ENCODE data around the gene NBL1. TPM values are rescaled to one million over a fixed set of nuclear protein-coding genes. Genes with fewer than 3 reads are reported as not detected.

The NBL1 gene
- total RNA-seq, 1 donor from 2014 or later = 2.4 TPM

- Histone ChIP-seq H3K27ac (no peak overlapping the region), H3K79me2 (ENCODE audit: low read depth) (no peaks in the 10 kb centered on the region), H3K9ac (no peak overlapping the region), H3K4me3 (peak overlapping the region; percentile 62), H4K20me1 (ENCODE audit: low read depth) (peaks cover 10% of the 10 kb centered on the region), H3K4me2 (peak overlapping the region; percentile 95), H3F3A (ENCODE audit: low read depth) (peaks cover 51% of the 10 kb centered on the region), H3K27me3 (peaks cover 69% of the 10 kb centered on the region), H3K4me1 (peaks cover 32% of the 10 kb centered on the region), H2AFZ (replicated peaks) (peak overlapping the region; percentile 73), H3K9me3 (ENCODE audit: low read depth) (no peaks in the 10 kb centered on the region), H3K36me3 (no peaks in the 10 kb centered on the region)
- TF ChIP-seq EZH2 (IDR thresholded peaks at IDR 0.05) = no peak
- no peak for TF ChIP-seq EZH2phosphoT487 (IDR thresholded peaks at IDR 0.05)
- no peak for TF ChIP-seq CTCF (IDR thresholded peaks at IDR 0.05)
- Mint-ChIP-seq H3K4me1 (peaks cover 29% of the 10 kb centered on the region), H3K4me3 (no peak overlapping the region), H3K27ac (no peak overlapping the region), H3K9me3 (no peaks in the 10 kb centered on the region), H3K36me3 (no peaks in the 10 kb centered on the region), H3K27me3 (ENCODE audit: insufficient read depth, low read depth) (peaks cover 31% of the 10 kb centered on the region)
- DNase-seq (ENCODE audit: low spot score) = peak; percentile 53
These were observed 227 bp downstream of the NBL1 start for GRCh38 chr1:19644395-19644680.

DNA sequence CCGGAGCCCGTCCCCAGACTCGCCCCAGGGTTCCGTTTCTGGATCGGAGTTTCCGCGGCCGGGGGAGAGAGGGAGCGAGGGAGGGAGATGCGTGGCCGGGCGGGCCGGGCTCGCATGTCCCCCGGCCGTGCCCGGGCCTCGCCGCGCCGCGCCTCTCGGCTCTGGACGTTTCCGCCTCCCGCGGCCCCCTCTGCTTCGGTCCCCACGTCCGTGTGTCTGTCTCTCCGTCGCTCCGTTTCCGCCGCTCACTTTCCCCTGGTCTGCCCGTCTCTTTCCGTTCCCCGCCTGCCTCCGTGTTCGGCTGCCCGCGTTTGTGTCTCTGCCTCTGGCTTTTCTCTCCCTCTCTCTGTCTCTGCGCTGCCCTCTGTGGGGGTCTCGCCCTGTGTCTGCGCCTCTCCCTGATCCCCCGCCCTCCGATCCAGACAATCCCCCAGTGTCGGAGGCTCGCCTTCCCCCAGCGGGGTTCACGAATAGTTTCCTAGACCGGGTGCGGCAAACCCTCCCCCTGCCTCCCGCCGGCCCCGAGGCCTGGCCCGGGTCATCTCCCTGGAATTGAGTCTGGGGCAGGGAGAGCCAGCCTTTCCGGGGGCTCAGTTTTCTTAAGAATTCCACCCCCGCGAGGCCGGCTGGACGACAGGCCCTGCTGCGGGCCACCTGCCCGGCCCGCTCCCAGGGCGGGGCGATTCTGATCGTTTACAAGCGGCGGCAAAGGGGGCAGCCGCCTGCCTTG lies 735 bp downstream of the NBL1 start:
- H3K4me2 ChIP-seq = peak overlapping the region; percentile 95
- TF ChIP-seq EZH2phosphoT487 (IDR thresholded peaks at IDR 0.05) (peak; percentile 87), EZH2 (IDR thresholded peaks at IDR 0.05) (peak; percentile 96), CTCF (IDR thresholded peaks at IDR 0.05) (no peak)
- no peak overlapping the region for H3K9ac ChIP-seq
- peaks cover 69% of the 10 kb centered on the region for H3K27me3 ChIP-seq
- peaks cover 29% of the 10 kb centered on the region for H3K4me1 Mint-ChIP-seq
- no peaks in the 10 kb centered on the region for H3K36me3 ChIP-seq
- peaks cover 31% of the 10 kb centered on the region for H3K4me1 ChIP-seq
- H3K36me3 Mint-ChIP-seq = no peaks in the 10 kb centered on the region
- peaks cover 10% of the 10 kb centered on the region for H4K20me1 ChIP-seq (ENCODE audit: low read depth)
- no peaks in the 10 kb centered on the region for H3K9me3 ChIP-seq (ENCODE audit: low read depth)
- H3K4me3 Mint-ChIP-seq = peak overlapping the region; percentile 94
- peak overlapping the region; percentile 73 for H2AFZ ChIP-seq (replicated peaks)
- H3K79me2 ChIP-seq (ENCODE audit: low read depth) = no peaks in the 10 kb centered on the region
- no peak overlapping the region for H3K27ac Mint-ChIP-seq
- H3K4me3 ChIP-seq = peak overlapping the region; percentile 62
- H3F3A ChIP-seq (ENCODE audit: low read depth) = peaks cover 49% of the 10 kb centered on the region
- H3K27ac ChIP-seq = no peak overlapping the region
- DNase-seq (ENCODE audit: low spot score) = peak; percentile 71
- H3K27me3 Mint-ChIP-seq (ENCODE audit: insufficient read depth, low read depth) = peaks cover 31% of the 10 kb centered on the region
- H3K9me3 Mint-ChIP-seq = no peaks in the 10 kb centered on the region

DNA sequence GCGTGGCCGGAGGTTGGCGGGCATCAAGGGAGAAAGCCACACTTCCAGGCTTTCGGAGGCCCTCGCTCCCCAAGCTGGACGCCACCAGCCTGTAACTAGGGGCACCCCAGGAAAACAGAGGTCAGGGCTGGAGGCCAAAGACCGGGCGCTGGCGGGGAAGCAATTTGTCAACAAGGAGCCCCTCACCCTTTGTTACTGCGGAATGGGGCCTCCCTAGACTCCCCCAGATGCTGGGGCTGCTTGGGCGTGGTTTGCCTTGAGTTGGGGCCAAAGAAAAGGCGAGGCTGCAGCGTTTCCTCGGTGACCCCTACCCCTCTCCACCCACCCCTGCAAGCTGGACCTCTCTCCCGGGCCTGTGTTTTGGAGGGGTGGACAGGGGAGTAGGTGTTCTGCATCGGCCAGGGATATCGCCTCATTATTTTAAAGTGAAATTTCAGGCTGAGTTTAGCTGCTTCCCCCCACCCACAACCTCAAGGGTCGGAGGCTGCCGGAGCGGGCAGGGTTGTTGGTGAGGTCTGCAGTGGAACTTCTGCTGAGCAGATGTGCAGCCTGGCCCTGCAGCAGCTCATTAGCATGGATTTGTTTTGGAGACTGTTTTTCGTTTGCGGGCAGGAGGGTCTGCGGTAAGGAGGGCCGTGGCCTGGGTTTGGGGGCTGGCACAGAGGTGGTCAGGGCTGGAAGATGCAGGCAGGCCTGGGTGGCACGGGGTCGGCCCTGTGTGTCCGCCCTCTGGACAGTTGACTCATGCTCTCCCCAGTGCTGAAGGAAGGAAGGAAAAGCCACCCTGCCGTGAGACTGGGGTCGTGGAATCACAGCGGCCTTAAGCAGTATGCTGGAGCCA lies 1.5 kb downstream of the NBL1 start:
- Histone ChIP-seq H3K4me2 (peak overlapping the region; percentile 95), H2AFZ (replicated peaks) (peak overlapping the region; percentile 73), H3K79me2 (ENCODE audit: low read depth) (no peaks in the 10 kb centered on the region), H4K20me1 (ENCODE audit: low read depth) (peaks cover 8% of the 10 kb centered on the region), H3K36me3 (no peaks in the 10 kb centered on the region), H3K4me1 (peaks cover 24% of the 10 kb centered on the region), H3K9me3 (ENCODE audit: low read depth) (no peaks in the 10 kb centered on the region), H3K4me3 (peak overlapping the region; percentile 62), H3K27ac (no peak overlapping the region), H3K9ac (no peak overlapping the region), H3F3A (ENCODE audit: low read depth) (peaks cover 41% of the 10 kb centered on the region), H3K27me3 (peaks cover 68% of the 10 kb centered on the region)
- H3K4me1 Mint-ChIP-seq = peaks cover 24% of the 10 kb centered on the region
- no peak overlapping the region for H3K27ac Mint-ChIP-seq
- no peaks in the 10 kb centered on the region for H3K9me3 Mint-ChIP-seq
- no peaks in the 10 kb centered on the region for H3K36me3 Mint-ChIP-seq
- TF ChIP-seq EZH2 (IDR thresholded peaks at IDR 0.05) = peak; percentile 13
- TF ChIP-seq CTCF (IDR thresholded peaks at IDR 0.05) = no peak
- peaks cover 29% of the 10 kb centered on the region for H3K27me3 Mint-ChIP-seq (ENCODE audit: insufficient read depth, low read depth)
- H3K4me3 Mint-ChIP-seq = peak overlapping the region; percentile 94
- DNase-seq (ENCODE audit: low spot score) = peak; percentile 36
